SU-DHL-6 (cell line): ENCODE results near the gene TUBB6.

ENCODE experiments used
- EZH2phosphoT487 ChIP-seq: fragments of 200-600 bp; sonication (generic), shearing (Covaris generic); conservative IDR thresholded peaks from 2 replicates; pipeline ENCODE4 v1.6.1; 2018; ENCODE audit warnings: mild to moderate bottlenecking, antibody characterized with exemption, low read length, moderate library complexity, mixed read lengths
- TF ChIP-seq, protein P1 (sequence below): fragments of 200-600 bp; sonication (generic); IDR thresholded peaks from one replicate; pipeline ENCODE4 v1.5.1; 2017; ENCODE audit warnings: antibody characterized with exemption, mild to moderate bottlenecking, low read length, moderate library complexity; ENCODE audit not compliant: insufficient read depth, poor library complexity, severe bottlenecking

DNA sequence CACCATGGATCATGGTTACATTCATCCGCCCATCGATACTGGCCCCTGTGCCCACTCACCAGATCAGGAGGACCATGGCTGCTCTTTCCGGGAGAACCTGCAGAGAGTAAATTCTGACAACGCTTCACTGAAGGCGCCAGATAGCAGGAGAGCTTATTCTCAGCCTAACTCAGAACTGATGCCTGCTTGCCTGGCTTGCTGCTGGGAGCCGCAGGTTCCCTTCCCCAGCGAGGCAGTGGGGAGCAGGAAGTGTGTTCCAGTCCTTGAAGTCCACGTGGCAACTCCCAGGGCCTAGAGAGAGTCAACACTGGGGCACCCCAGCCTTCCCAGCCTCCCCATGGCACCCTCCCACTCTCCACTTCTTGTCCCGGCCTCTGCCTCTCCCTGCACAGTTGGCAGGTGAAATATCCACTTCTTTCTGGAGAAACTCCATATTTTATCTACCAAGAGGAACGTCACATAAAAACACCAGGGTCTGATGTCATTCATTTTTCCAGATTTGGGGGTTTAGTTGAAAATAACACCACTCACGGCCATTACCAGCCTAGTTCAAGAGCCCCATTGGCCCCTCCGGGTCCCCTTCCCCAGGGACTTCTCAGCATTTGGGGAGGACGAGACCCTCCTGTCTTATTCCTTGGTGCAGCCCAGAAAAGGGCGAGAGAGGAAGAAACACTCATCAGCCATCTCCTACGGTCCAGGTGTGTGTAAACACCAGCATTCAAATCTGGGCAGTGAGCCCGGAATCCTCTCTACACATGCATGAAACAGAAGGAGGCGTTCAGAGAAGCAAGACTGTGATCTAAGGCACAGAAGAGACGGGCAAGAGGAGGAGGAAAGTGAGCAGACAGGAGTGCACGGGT, 3.5 kb upstream of the TUBB6 start:
- TF ChIP-seq, protein P1, sequence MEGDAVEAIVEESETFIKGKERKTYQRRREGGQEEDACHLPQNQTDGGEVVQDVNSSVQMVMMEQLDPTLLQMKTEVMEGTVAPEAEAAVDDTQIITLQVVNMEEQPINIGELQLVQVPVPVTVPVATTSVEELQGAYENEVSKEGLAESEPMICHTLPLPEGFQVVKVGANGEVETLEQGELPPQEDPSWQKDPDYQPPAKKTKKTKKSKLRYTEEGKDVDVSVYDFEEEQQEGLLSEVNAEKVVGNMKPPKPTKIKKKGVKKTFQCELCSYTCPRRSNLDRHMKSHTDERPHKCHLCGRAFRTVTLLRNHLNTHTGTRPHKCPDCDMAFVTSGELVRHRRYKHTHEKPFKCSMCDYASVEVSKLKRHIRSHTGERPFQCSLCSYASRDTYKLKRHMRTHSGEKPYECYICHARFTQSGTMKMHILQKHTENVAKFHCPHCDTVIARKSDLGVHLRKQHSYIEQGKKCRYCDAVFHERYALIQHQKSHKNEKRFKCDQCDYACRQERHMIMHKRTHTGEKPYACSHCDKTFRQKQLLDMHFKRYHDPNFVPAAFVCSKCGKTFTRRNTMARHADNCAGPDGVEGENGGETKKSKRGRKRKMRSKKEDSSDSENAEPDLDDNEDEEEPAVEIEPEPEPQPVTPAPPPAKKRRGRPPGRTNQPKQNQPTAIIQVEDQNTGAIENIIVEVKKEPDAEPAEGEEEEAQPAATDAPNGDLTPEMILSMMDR, result no peak
- no peak for TF ChIP-seq EZH2phosphoT487
